Measurements from ENCODE around the gene LMOD1.

GRCh38 chr1:201985355-201985754 is 39.0 kb upstream of the LMOD1 start:
- TF ChIP-seq CTCF (IDR thresholded peaks at IDR 0.05): no peak
- TF ChIP-seq ZFX (IDR thresholded peaks at IDR 0.05; ENCODE audit: borderline replicate concordance): no peak
